A549 (cell line): ENCODE data around the gene PIK3R1. TPM values are rescaled to one million over a fixed set of nuclear protein-coding genes. Genes with fewer than 3 reads are reported as not detected.
A peak's percentile ranks its signal among the peaks of the same experiment; 100 is the strongest.

ENCODE experiments used
- ATAC-seq, 2 experiments: fragments of 200-7000 bp in 1 of 2; fragments of >200 bp in 1 of 2; cut with Nextera tagmentation in 1 of 2; cut with Tn5 transposase in 1 of 2; 3 replicates each; pipeline versions ENCODE4 v1.8.0 to v1.9.1; 2018 to 2020; ENCODE audit warnings: mild to moderate bottlenecking in 1 of 2, moderate library complexity in 1 of 2
- CTCF ChIA-PET: fragments of 300-600 bp; sonication (Branson Sonifier 250); formaldehyde crosslinking; extraction: SDS; loops from one replicate; lab custom pipeline; 2021; ENCODE audit warnings: antibody characterized with exemption, inconsistent platforms; lab: Yijun Ruan, JAX
- POLR2A ChIA-PET: fragments of 350-600 bp; formaldehyde crosslinking; extraction: SDS; loops from one replicate; lab custom pipeline; 2021; ENCODE audit warnings: antibody characterized with exemption, inconsistent platforms; lab: Yijun Ruan, JAX
- DNase-seq, 2 experiments: peaks; one replicate each; pipeline versions ENCODE4 v3.0.0 to v3.0.0-alpha.2; 2011 to 2016; ENCODE audit warnings: low read depth in 1 of 2, low spot score in 1 of 2
- FAIRE-seq: peaks from 2 replicates; lab custom pipeline; 2011; peaks lifted over from hg19 to GRCh38; lab: Jason Lieb, UNC
- H3K27ac ChIP-seq, 2 experiments: fragments of >200 bp; sonication (Bioruptor Twin); formaldehyde crosslinking; 3 replicates each; pipeline ENCODE4 v1.5.1; 2016 to 2017
- H3K4me1 ChIP-seq: fragments of >200 bp; sonication (Bioruptor Twin); formaldehyde crosslinking; 3 replicates; pipeline ENCODE4 v1.6.1; 2016
- H3K4me2 ChIP-seq: fragments of >200 bp; sonication (Bioruptor Twin); formaldehyde crosslinking; 3 replicates; pipeline ENCODE4 v1.6.1; 2016
- H3K4me3 ChIP-seq: fragments of >200 bp; sonication (Bioruptor Twin); formaldehyde crosslinking; 3 replicates; pipeline ENCODE4 v1.5.1; 2016
- H3K9me3 ChIP-seq: fragments of >200 bp; sonication (Bioruptor Twin); formaldehyde crosslinking; 3 replicates; pipeline ENCODE4 v1.6.1; 2016
- CHD2 ChIP-seq: fragments of 150-350 bp; IDR thresholded peaks from 2 replicates; pipeline ENCODE4 v1.6.1; 2014; ENCODE audit warnings: low read length; ENCODE audit not compliant: partially characterized antibody
- EHMT2 ChIP-seq: fragments of 200-600 bp; sonication (generic); IDR thresholded peaks from 2 replicates; pipeline ENCODE4 v1.6.1; 2016; ENCODE audit warnings: antibody characterized with exemption, low read depth, mild to moderate bottlenecking, moderate library complexity
- ESRRA ChIP-seq: fragments of 150-350 bp; IDR thresholded peaks from 2 replicates; pipeline ENCODE4 v1.6.1; 2014; ENCODE audit warnings: mild to moderate bottlenecking, low read length, borderline replicate concordance
- FOSL2 ChIP-seq, 2 experiments: fragments of 450-650 bp in 1 of 2; fragments of >200 bp in 1 of 2; sonication (Bioruptor Twin) in 1 of 2; formaldehyde crosslinking; IDR thresholded peaks; 2 replicates each; pipeline versions ENCODE4 v1.5.0 to v1.6.1; 2016 to 2020; ENCODE audit warnings: mild to moderate bottlenecking in 1 of 2, moderate library complexity in 1 of 2
- HDAC2 ChIP-seq: fragments of 200-600 bp; sonication (generic); IDR thresholded peaks from 2 replicates; pipeline ENCODE4 v1.6.1; 2016
- JUN ChIP-seq, 2 experiments: fragments of >200 bp; sonication (Bioruptor Twin); formaldehyde crosslinking; IDR thresholded peaks; 2 replicates in 1 of 2; 3 replicates in 1 of 2; pipeline ENCODE4 v1.6.1; 2016 to 2017
- MYC ChIP-seq: IDR thresholded peaks from 2 replicates; pipeline ENCODE4 v1.6.1; 2012; ENCODE audit warnings: mild to moderate bottlenecking, inconsistent platforms, low read length, improper control_type of control experiment, borderline replicate concordance
- NFE2L2 ChIP-seq: fragments of 150-350 bp; conservative IDR thresholded peaks from 2 replicates; pipeline ENCODE4 v1.6.1; 2014; ENCODE audit warnings: low read length
- NPAS2 ChIP-seq: fragments of 250-450 bp; sonication (Bioruptor Pico); IDR thresholded peaks from 2 replicates; pipeline ENCODE4 v1.8.0; 2022; ENCODE audit warnings: mild to moderate bottlenecking, moderate library complexity, borderline replicate concordance
- NR3C1 ChIP-seq: fragments of >200 bp; sonication (Bioruptor Twin); formaldehyde crosslinking; IDR thresholded peaks from 3 replicates; pipeline ENCODE4 v1.6.1; 2017
- PHF8 ChIP-seq: fragments of 200-600 bp; sonication (generic); IDR thresholded peaks from 2 replicates; pipeline ENCODE4 v1.6.1; 2016; ENCODE audit warnings: low read depth, mild to moderate bottlenecking, antibody characterized with exemption, moderate library complexity, borderline replicate concordance
- POLR2A ChIP-seq: IDR thresholded peaks from 2 replicates; pipeline ENCODE4 v1.6.1; 2012; ENCODE audit warnings: mild to moderate bottlenecking, low read length
- RAD21 ChIP-seq, 2 experiments: fragments of >200 bp in 1 of 2; sonication (Bioruptor Twin) in 1 of 2; formaldehyde crosslinking in 1 of 2; IDR thresholded peaks in 1 of 2; conservative IDR thresholded peaks in 1 of 2; 2 replicates in 1 of 2; 3 replicates in 1 of 2; pipeline ENCODE4 v1.6.1; 2012 to 2018; ENCODE audit warnings: inconsistent platforms in 1 of 2
- RARB ChIP-seq: fragments of 250-450 bp; sonication (Bioruptor Pico); IDR thresholded peaks from 2 replicates; pipeline ENCODE4 v1.8.0; 2021; ENCODE audit warnings: mild to moderate bottlenecking, moderate library complexity
- RFX5 ChIP-seq: fragments of 450-650 bp; IDR thresholded peaks from 2 replicates; pipeline ENCODE4 v1.7.1; 2014; ENCODE audit warnings: antibody characterized with exemption, mild to moderate bottlenecking, moderate library complexity
- SMC3 ChIP-seq: fragments of >200 bp; sonication (Bioruptor Twin); formaldehyde crosslinking; IDR thresholded peaks from 3 replicates; pipeline ENCODE4 v1.6.1; 2018; ENCODE audit warnings: inconsistent platforms
- SREBF2 ChIP-seq: fragments of 450-650 bp; IDR thresholded peaks from 2 replicates; pipeline ENCODE4 v1.6.1; 2014; ENCODE audit warnings: mild to moderate bottlenecking, moderate library complexity
- TFCP2L1 ChIP-seq: fragments of 250-450 bp; sonication (Bioruptor Pico); IDR thresholded peaks from 2 replicates; pipeline ENCODE4 v1.5.0; 2021; ENCODE audit warnings: mild to moderate bottlenecking
- TP53 ChIP-seq: fragments of 250-450 bp; sonication (Bioruptor Pico); IDR thresholded peaks from 2 replicates; pipeline ENCODE4 v1.5.0; 2021; ENCODE audit warnings: mild to moderate bottlenecking, moderate library complexity
- ZNF302 ChIP-seq: fragments of 250-450 bp; sonication (Bioruptor Pico); IDR thresholded peaks from 2 replicates; pipeline ENCODE4 v1.9.0; 2021; ENCODE audit warnings: inconsistent platforms, mild to moderate bottlenecking, moderate library complexity
- WGBS: methylation state at CpG from one replicate; pipeline ENCODE4 v1.1.6; 2017; ENCODE audit errors: missing lambda C conversion rate; 5-methylcytosine and 5-hydroxymethylcytosine counted together
- polyA plus RNA-seq, 4 experiments: library from polyadenylated mRNA; depleted of rRNA in 3 of 4; stranded (reverse); fragments of >200 nt; fragmentation: RNase III in 1 of 4; extraction: RNeasy Plus Mini Kit Qiagen cat#74134 plus additional on column Dnase treatment in 1 of 4; gene quantifications; 2 replicates in 3 of 4; 3 replicates in 1 of 4; pipeline ENCODE4 v1.2.3, GENCODE V29; 2011 to 2017
- TF ChIP-seq, protein P1 (sequence below): fragments of 200-600 bp; sonication (generic); IDR thresholded peaks from 2 replicates; pipeline ENCODE4 v1.6.1; 2016; ENCODE audit warnings: antibody characterized with exemption, mild to moderate bottlenecking, moderate library complexity
- TF ChIP-seq, protein P2 (sequence below): fragments of 250-450 bp; sonication (Bioruptor Pico); IDR thresholded peaks from 2 replicates; pipeline ENCODE4 v1.5.0; 2020; ENCODE audit warnings: low read depth, mild to moderate bottlenecking, moderate library complexity

The PIK3R1 gene
- polyA plus RNA-seq, 2 of the 4 experiments (the other 2 are of a cell fraction): 5.5 to 5.7 TPM

DNA sequence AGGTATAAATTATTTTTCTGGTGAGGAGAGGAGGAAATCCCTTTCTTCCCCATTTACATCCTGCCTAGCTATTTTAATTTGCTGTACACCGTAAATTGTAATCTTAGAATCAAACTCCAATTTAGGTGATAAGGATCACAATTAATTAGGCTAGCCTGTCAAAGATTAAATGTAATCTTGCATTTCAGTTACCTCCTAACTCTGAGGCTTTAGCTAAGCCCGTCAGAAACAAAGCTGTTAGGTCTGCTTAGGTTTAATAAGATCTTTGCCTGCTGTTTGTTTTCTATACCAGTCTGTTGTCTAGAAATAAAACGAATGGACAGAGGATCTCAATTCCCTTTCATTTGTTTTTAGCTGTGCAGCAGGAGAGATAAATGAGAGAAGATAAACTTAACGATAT is 51.5 kb downstream of the PIK3R1 start:
- Histone ChIP-seq H3K27ac (no peak overlapping the region), H3K4me3 (no peak overlapping the region), H3K9me3 (no peaks in the 10 kb centered on the region), H3K4me2 (no peak overlapping the region), H3K4me1 (peaks cover 16% of the 10 kb centered on the region; the same call in 2 of the 3 replicates)
- FAIRE-seq: no peak
- POLR2A ChIA-PET: no interaction called here
- DNase-seq: no peak
- CTCF ChIA-PET: interaction anchor here (0.6 to 3.1 kb wide), 4 partner anchors 8 to 1906 kb away, joined by 3 to 13 read pairs (median 5); no protein-coding TSS in a partner anchor
- ATAC-seq: no peak
- 73% methylated on average over 4 of the region's 4 CpGs for WGBS
- no peak for TF ChIP-seq ESRRA
- no peak for TF ChIP-seq POLR2A
- no peak for TF ChIP-seq TFCP2L1 (CRISPR knock-in tag)
- no peak for TF ChIP-seq RFX5
- TF ChIP-seq JUN (IDR thresholded peaks at IDR 0.05): no peak
- no peak for TF ChIP-seq MYC
- TF ChIP-seq NR3C1: no peak
- TF ChIP-seq, protein P1, sequence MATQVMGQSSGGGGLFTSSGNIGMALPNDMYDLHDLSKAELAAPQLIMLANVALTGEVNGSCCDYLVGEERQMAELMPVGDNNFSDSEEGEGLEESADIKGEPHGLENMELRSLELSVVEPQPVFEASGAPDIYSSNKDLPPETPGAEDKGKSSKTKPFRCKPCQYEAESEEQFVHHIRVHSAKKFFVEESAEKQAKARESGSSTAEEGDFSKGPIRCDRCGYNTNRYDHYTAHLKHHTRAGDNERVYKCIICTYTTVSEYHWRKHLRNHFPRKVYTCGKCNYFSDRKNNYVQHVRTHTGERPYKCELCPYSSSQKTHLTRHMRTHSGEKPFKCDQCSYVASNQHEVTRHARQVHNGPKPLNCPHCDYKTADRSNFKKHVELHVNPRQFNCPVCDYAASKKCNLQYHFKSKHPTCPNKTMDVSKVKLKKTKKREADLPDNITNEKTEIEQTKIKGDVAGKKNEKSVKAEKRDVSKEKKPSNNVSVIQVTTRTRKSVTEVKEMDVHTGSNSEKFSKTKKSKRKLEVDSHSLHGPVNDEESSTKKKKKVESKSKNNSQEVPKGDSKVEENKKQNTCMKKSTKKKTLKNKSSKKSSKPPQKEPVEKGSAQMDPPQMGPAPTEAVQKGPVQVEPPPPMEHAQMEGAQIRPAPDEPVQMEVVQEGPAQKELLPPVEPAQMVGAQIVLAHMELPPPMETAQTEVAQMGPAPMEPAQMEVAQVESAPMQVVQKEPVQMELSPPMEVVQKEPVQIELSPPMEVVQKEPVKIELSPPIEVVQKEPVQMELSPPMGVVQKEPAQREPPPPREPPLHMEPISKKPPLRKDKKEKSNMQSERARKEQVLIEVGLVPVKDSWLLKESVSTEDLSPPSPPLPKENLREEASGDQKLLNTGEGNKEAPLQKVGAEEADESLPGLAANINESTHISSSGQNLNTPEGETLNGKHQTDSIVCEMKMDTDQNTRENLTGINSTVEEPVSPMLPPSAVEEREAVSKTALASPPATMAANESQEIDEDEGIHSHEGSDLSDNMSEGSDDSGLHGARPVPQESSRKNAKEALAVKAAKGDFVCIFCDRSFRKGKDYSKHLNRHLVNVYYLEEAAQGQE: no peak
- TF ChIP-seq RAD21 (conservative IDR thresholded peaks at IDR 0.05 in 1 of 2, IDR thresholded peaks at IDR 0.05 in 1 of 2): no peak
- no peak for TF ChIP-seq TP53 (CRISPR knock-in tag)
- TF ChIP-seq NPAS2: no peak
- TF ChIP-seq, protein P2, sequence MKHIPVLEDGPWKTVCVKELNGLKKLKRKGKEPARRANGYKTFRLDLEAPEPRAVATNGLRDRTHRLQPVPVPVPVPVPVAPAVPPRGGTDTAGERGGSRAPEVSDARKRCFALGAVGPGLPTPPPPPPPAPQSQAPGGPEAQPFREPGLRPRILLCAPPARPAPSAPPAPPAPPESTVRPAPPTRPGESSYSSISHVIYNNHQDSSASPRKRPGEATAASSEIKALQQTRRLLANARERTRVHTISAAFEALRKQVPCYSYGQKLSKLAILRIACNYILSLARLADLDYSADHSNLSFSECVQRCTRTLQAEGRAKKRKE (CRISPR knock-in tag): no peak
- no peak for TF ChIP-seq RARB
- no peak for TF ChIP-seq NFE2L2
- TF ChIP-seq EHMT2: no peak
- TF ChIP-seq HDAC2: no peak
- TF ChIP-seq, all 56 proteins: peak for 0

DNA sequence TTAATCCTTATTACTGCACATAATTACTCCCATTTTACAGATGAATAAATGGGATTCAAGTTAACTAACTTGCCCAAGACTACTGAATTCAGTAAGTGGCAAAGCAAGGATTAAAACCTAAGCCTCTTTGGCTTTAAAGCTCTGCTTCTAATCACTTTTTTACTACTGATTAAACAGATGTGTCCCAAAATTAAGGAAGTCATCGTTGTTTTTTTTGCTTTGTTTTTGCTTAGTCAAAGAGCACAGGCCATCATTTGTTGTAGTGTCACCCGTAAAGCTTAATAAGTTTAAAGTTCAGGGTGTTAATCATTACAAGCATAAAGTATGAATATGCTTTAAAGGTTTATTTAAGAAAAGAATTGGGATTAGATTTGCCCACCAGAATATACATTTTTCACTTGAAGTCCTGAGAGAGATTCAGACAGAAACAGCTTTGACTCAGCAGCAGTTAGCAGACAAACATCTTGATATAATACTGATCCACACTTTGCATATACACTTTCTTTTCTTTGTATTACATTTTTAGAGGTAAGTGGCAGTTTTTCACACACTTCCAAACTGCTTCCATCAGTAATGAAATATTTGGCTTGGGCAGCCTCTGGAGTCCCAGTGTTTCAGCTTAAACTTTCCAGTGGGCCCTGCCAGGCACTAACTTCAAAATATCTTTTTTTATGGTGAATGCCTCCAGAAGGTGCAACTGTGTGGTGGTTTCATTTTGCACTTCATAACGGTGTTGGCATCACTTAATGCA is 52.7 kb downstream of the PIK3R1 start:
- POLR2A ChIA-PET: no interaction called here
- Histone ChIP-seq H3K9me3 (no peaks in the 10 kb centered on the region), H3K4me3 (no peak overlapping the region), H3K4me1 (peaks cover 16% of the 10 kb centered on the region; the same call in 2 of the 3 replicates), H3K27ac (0 out of 6 replicates have a peak overlapping the region, but pooled peaks of 1 of the 2 experiments have one; percentile 19), H3K4me2 (peak overlapping the region; percentile 28; the same call in 2 of the 3 replicates)
- no peak for DNase-seq
- ATAC-seq: no peak
- FAIRE-seq: peak; percentile 28
- CTCF ChIA-PET: interaction anchor here (2.0 to 3.1 kb wide), 3 partner anchors 16 to 1022 kb away, joined by 4 to 13 read pairs (median 7); no protein-coding TSS in a partner anchor
- TF ChIP-seq EHMT2 (no peak), HDAC2 (no peak), PHF8 (no peak), SREBF2 (no peak), ZNF302 (no peak), ESRRA (no peak), CHD2 (no peak), SMC3 (no peak), RARB (no peak), FOSL2 (IDR thresholded peaks at IDR 0.05) (no peak), FOSL2 (CRISPR knock-in tag; IDR thresholded peaks at IDR 0.05) (no peak)
- WGBS: 40% methylated on average over 3 of the region's 3 CpGs
